NCI-H2171 treated with DMSO at 0.1 percent for 48 hours (cell line): Measurements from ENCODE around the gene ATP1A3.
A peak's percentile ranks its signal among the peaks of the same experiment; 100 is the strongest.
"Not testable (repeated sequence)": the region's sequence is repeated elsewhere in the genome, so short reads cannot be mapped to it uniquely, and the experiment has no call there.

Experiments
- DNase-seq: peaks from one replicate; lab custom pipeline; 2025; lab: John Stamatoyannopoulos, UW

The ATP1A3 gene

GRCh38 chr19:41947091-41947490 lies 46.9 kb downstream of the ATP1A3 start:
- no peak for DNase-seq

GRCh38 chr19:41945135-41945766 lies 48.8 kb downstream of the ATP1A3 start:
- no peak for DNase-seq

- no peak for DNase-seq
Observed at GRCh38 chr19:41944336-41944735, 49.7 kb downstream of the ATP1A3 start.

- no peak for DNase-seq
Observed at GRCh38 chr19:41941410-41942202, 52.4 kb downstream of the ATP1A3 start.

- DNase-seq, result no peak
Observed at GRCh38 chr19:41940731-41941409, 53.2 kb downstream of the ATP1A3 start.

- no peak for DNase-seq
Observed at GRCh38 chr19:41939861-41940730, 53.9 kb downstream of the ATP1A3 start.

GRCh38 chr19:41939209-41939608 lies 54.8 kb downstream of the ATP1A3 start:
- not testable (repeated sequence) for DNase-seq

GRCh38 chr19:41937525-41938468 lies 56.2 kb downstream of the ATP1A3 start:
- DNase-seq, result no peak

- no peak for DNase-seq
Observed at GRCh38 chr19:41936961-41937360, 57.1 kb downstream of the ATP1A3 start.

- DNase-seq, result no peak
Observed at GRCh38 chr19:41936416-41936850, 57.6 kb downstream of the ATP1A3 start.

- no peak for DNase-seq
Observed at GRCh38 chr19:41935760-41936415, 58.1 kb downstream of the ATP1A3 start.

- peak; percentile 32 for DNase-seq
Observed at GRCh38 chr19:41934849-41935374, 59.1 kb downstream of the ATP1A3 start.

- no peak for DNase-seq
Observed at GRCh38 chr19:41933693-41934426, 60.2 kb downstream of the ATP1A3 start.

- DNase-seq, result peak; percentile 84
Observed at GRCh38 chr19:41932720-41933332, 61.2 kb downstream of the ATP1A3 start.

- peak; percentile 84 for DNase-seq
Observed at GRCh38 chr19:41932259-41932719, 61.7 kb downstream of the ATP1A3 start.

GRCh38 chr19:41930926-41931592 lies 63.0 kb downstream of the ATP1A3 start:
- peak; percentile 46 for DNase-seq

- DNase-seq, result no peak
Observed at GRCh38 chr19:41930322-41930722, 63.7 kb downstream of the ATP1A3 start.

- no peak for DNase-seq
Observed at GRCh38 chr19:41929536-41930071, 64.4 kb downstream of the ATP1A3 start.
